HepG2 (cell line): Measurements from ENCODE around the gene FALEC. TPM values are rescaled to one million over a fixed set of nuclear protein-coding genes. Genes with fewer than 3 reads are reported as not detected.

Experiments used
- TGIF2 ChIP-seq: IDR thresholded peaks from 2 replicates; pipeline ENCODE4 v1.6.1; 2016; ENCODE audit warnings: control low read depth, missing compliant biosample characterization
- THYN1 ChIP-seq: sonication (generic); formaldehyde crosslinking; IDR thresholded peaks from 2 replicates; pipeline ENCODE4 v1.8.1; 2023; ENCODE audit warnings: low read depth, mild to moderate bottlenecking, moderate library complexity, missing genetic modification reagents, borderline replicate concordance
- U2AF2 ChIP-seq: fragments of 200-400 bp; formaldehyde crosslinking; IDR thresholded peaks from 2 replicates; pipeline ENCODE4 v1.6.1; 2017; ENCODE audit warnings: low read depth, mild to moderate bottlenecking, low read length
- ZNF773 ChIP-seq: sonication (generic); formaldehyde crosslinking; IDR thresholded peaks from 2 replicates; pipeline ENCODE4 v1.4.0; 2020; ENCODE audit warnings: missing genetic modification reagents, borderline replicate concordance
- polyA plus RNA-seq, 8 experiments: library from polyadenylated mRNA; depleted of rRNA in 3 of 8; stranded (reverse) in 7 of 8; unstranded in 1 of 8; fragments of >200 nt; fragmentation: Illumina TruSeq in 4 of 8; extraction: Trizol in 4 of 8; gene quantifications; 2 replicates each; pipeline versions ENCODE4 v1.2.1 to v1.2.3, GENCODE V29; 2011 to 2016; ENCODE audit warnings: low read depth in 4 of 8, missing spikeins in 1 of 8, mixed read lengths in 1 of 8; ENCODE audit not compliant: insufficient read depth in 1 of 8
- total RNA-seq, 5 experiments: library from RNA; depleted of rRNA; stranded (reverse); fragments of >200 nt; fragmentation: Illumina TruSeq; extraction: Trizol; gene quantifications; 2 replicates each; pipeline ENCODE4 v1.2.3, GENCODE V29; 2016; ENCODE audit warnings: low read depth in 1 of 5
- TF ChIP-seq, protein P1 (sequence below): sonication (generic); formaldehyde crosslinking; IDR thresholded peaks from 2 replicates; pipeline ENCODE4 v1.4.0; 2020; ENCODE audit warnings: mild to moderate bottlenecking, missing genetic modification reagents
- TF ChIP-seq, protein P2 (sequence below): sonication (generic); formaldehyde crosslinking; IDR thresholded peaks from 2 replicates; pipeline ENCODE4 v1.4.0; 2020; ENCODE audit warnings: missing genetic modification reagents
- TF ChIP-seq, protein P3 (sequence below): sonication (generic); formaldehyde crosslinking; IDR thresholded peaks from 2 replicates; pipeline ENCODE4 v1.4.0; 2020; ENCODE audit warnings: low read depth, missing genetic modification reagents

FALEC gene
- total and polyA plus RNA-seq, 2 of the 13 experiments (the other 11 are each of a cell fraction or from before 2014, with no cell fraction given) = 0.33 to 0.71 TPM

DNA sequence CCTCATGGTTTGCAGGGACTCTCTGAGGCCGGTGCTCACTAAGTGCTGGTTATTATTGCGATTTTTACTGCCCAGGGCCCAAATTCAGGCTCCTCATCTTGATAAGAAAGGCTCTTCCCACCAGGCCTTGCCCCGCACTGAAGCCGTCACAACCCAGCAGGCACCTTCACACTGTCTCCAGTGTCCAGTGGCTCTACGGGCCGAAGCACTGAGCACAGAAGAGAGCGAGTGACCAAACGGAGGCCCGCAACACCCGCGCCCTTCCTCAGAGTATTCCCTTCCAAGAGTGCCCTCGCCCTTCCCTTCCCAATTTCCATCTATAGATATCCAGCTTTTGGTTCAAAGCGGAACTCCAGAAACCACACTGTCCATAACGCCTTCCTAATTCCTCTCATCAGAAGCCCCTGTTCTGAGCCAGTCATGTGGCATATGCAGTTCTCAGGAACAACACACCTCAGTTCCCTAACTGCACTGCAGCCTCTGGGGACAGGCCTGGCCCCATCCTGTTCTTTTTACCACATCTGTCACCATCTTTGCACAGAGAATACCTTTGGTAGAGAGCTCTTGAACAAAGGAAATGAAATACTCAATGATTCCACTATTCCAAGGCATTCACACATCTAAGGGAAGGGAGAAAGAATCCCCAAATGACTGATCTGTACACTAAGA is 15.1 kb downstream of the FALEC start (continued):
- TF ChIP-seq, protein P1, sequence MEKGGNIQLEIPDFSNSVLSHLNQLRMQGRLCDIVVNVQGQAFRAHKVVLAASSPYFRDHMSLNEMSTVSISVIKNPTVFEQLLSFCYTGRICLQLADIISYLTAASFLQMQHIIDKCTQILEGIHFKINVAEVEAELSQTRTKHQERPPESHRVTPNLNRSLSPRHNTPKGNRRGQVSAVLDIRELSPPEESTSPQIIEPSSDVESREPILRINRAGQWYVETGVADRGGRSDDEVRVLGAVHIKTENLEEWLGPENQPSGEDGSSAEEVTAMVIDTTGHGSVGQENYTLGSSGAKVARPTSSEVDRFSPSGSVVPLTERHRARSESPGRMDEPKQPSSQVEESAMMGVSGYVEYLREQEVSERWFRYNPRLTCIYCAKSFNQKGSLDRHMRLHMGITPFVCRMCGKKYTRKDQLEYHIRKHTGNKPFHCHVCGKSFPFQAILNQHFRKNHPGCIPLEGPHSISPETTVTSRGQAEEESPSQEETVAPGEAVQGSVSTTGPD = no peak
- TF ChIP-seq, protein P2, sequence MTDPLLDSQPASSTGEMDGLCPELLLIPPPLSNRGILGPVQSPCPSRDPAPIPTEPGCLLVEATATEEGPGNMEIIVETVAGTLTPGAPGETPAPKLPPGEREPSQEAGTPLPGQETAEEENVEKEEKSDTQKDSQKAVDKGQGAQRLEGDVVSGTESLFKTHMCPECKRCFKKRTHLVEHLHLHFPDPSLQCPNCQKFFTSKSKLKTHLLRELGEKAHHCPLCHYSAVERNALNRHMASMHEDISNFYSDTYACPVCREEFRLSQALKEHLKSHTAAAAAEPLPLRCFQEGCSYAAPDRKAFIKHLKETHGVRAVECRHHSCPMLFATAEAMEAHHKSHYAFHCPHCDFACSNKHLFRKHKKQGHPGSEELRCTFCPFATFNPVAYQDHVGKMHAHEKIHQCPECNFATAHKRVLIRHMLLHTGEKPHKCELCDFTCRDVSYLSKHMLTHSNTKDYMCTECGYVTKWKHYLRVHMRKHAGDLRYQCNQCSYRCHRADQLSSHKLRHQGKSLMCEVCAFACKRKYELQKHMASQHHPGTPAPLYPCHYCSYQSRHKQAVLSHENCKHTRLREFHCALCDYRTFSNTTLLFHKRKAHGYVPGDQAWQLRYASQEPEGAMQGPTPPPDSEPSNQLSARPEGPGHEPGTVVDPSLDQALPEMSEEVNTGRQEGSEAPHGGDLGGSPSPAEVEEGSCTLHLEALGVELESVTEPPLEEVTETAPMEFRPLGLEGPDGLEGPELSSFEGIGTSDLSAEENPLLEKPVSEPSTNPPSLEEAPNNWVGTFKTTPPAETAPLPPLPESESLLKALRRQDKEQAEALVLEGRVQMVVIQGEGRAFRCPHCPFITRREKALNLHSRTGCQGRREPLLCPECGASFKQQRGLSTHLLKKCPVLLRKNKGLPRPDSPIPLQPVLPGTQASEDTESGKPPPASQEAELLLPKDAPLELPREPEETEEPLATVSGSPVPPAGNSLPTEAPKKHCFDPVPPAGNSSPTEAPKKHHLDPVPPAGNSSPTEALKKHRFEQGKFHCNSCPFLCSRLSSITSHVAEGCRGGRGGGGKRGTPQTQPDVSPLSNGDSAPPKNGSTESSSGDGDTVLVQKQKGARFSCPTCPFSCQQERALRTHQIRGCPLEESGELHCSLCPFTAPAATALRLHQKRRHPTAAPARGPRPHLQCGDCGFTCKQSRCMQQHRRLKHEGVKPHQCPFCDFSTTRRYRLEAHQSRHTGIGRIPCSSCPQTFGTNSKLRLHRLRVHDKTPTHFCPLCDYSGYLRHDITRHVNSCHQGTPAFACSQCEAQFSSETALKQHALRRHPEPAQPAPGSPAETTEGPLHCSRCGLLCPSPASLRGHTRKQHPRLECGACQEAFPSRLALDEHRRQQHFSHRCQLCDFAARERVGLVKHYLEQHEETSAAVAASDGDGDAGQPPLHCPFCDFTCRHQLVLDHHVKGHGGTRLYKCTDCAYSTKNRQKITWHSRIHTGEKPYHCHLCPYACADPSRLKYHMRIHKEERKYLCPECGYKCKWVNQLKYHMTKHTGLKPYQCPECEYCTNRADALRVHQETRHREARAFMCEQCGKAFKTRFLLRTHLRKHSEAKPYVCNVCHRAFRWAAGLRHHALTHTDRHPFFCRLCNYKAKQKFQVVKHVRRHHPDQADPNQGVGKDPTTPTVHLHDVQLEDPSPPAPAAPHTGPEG (CRISPR knock-in tag) = no peak
- TF ChIP-seq THYN1 (CRISPR knock-in tag) (no peak), U2AF2 (no peak), ZNF773 (no peak), TGIF2 (CRISPR knock-in tag) (no peak)
- TF ChIP-seq, protein P3, sequence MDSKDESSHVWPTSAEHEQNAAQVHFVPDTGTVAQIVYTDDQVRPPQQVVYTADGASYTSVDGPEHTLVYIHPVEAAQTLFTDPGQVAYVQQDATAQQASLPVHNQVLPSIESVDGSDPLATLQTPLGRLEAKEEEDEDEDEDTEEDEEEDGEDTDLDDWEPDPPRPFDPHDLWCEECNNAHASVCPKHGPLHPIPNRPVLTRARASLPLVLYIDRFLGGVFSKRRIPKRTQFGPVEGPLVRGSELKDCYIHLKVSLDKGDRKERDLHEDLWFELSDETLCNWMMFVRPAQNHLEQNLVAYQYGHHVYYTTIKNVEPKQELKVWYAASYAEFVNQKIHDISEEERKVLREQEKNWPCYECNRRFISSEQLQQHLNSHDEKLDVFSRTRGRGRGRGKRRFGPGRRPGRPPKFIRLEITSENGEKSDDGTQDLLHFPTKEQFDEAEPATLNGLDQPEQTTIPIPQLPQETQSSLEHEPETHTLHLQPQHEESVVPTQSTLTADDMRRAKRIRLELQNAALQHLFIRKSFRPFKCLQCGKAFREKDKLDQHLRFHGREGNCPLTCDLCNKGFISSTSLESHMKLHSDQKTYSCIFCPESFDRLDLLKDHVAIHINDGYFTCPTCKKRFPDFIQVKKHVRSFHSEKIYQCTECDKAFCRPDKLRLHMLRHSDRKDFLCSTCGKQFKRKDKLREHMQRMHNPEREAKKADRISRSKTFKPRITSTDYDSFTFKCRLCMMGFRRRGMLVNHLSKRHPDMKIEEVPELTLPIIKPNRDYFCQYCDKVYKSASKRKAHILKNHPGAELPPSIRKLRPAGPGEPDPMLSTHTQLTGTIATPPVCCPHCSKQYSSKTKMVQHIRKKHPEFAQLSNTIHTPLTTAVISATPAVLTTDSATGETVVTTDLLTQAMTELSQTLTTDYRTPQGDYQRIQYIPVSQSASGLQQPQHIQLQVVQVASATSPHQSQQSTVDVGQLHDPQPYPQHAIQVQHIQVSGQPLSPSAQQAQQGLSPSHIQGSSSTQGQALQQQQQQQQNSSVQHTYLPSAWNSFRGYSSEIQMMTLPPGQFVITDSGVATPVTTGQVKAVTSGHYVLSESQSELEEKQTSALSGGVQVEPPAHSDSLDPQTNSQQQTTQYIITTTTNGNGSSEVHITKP (CRISPR knock-in tag) = no peak
